Kidney (tissue), 14 donors: ENCODE results near the gene CD99. TPM values are rescaled to one million over a fixed set of nuclear protein-coding genes. Genes with fewer than 3 reads are reported as not detected.

Source experiments
- DNase-seq, 5 donors: peaks; one replicate each; pipeline ENCODE4 v3.0.0-alpha.2; 2013 to 2020
- FAIRE-seq: peaks from 2 replicates; lab custom pipeline; 2012; peaks lifted over from hg19 to GRCh38; lab: Jason Lieb, UNC
- H3K27ac ChIP-seq, 2 donors: one replicate each; pipeline ENCODE4 v1.7.0; 2013; ENCODE audit warnings: low read depth in 2 of 2, low read length in 2 of 2, inconsistent platforms in 1 of 2
- H3K27me3 ChIP-seq: one replicate; pipeline ENCODE4 v1.7.1; 2013; ENCODE audit warnings: low read length, inconsistent platforms; ENCODE audit not compliant: control insufficient read depth, insufficient read depth
- H3K36me3 ChIP-seq, 3 donors: one replicate each; pipeline versions ENCODE4 v1.7.0 to v1.7.1; 2013; ENCODE audit warnings: low read length in 3 of 3, control low read depth in 1 of 3, inconsistent platforms in 1 of 3; ENCODE audit not compliant: insufficient read depth in 3 of 3, control insufficient read depth in 2 of 3
- H3K4me1 ChIP-seq, 3 donors: one replicate each; pipeline versions ENCODE4 v1.7.0 to v1.7.1; 2013; ENCODE audit warnings: low read length in 3 of 3, inconsistent platforms in 1 of 3, low read depth in 1 of 3; ENCODE audit not compliant: control insufficient read depth in 2 of 3, insufficient read depth in 2 of 3
- H3K4me3 ChIP-seq, 3 donors: one replicate each; pipeline versions ENCODE4 v1.7.0 to v1.8.1; 2013; ENCODE audit warnings: low read length in 3 of 3, control low read depth in 1 of 3, inconsistent platforms in 1 of 3
- H3K9ac ChIP-seq, 3 donors: one replicate each; pipeline versions ENCODE4 v1.7.0 to v1.7.1; 2013; ENCODE audit warnings: low read length in 3 of 3, control low read depth in 1 of 3, inconsistent platforms in 1 of 3
- H3K9me3 ChIP-seq, 3 donors: one replicate each; pipeline versions ENCODE4 v1.7.0 to v1.7.1; 2013; ENCODE audit warnings: low read length in 3 of 3, control low read depth in 1 of 3, inconsistent platforms in 1 of 3; ENCODE audit not compliant: control insufficient read depth in 2 of 3, insufficient read depth in 1 of 3
- CTCF ChIP-seq: IDR thresholded peaks from 3 replicates; pipeline ENCODE4 v1.5.1; 2012; ENCODE audit warnings: mild to moderate bottlenecking, moderate library complexity, borderline replicate concordance; ENCODE audit not compliant: insufficient read depth; ENCODE audit errors: extremely low read depth
- intact Hi-C: fragments of 100-400 bp; cut with DNase I; formaldehyde crosslinking; loops from one replicate; pipeline ENCODE4 v1.11.1; 2022
- polyA plus RNA-seq: library from polyadenylated mRNA; stranded (reverse); fragments of 350-450 nt; fragmentation: Illumina TruSeq; extraction: RNeasy Lipid Tissue Mini Kit (QIAGEN cat#74804); gene quantifications from one replicate; pipeline ENCODE4 v1.2.3, GENCODE V29; 2014; ENCODE audit warnings: low read depth, low replicate concordance; ENCODE audit not compliant: insufficient read depth
- total RNA-seq: library from RNA; stranded (reverse); fragmentation: NEBNext Ultra II Directional; extraction: Animal tissue kit (Norgen Biotek cat#: 25700); gene quantifications from one replicate; pipeline ENCODE4 v1.2.1, GENCODE V29; 2021
- donor health status: control.
- donor health status: control.
- donor health status: control.
- donor health status: control.
- donor health status: control.
- donor health status: DM: yes; HTN: yes; CAD: no.
- donor health status: Normal renal cell carcinoma (clear cell type).

The CD99 gene
- total and polyA plus RNA-seq, 2 donors from 2014 or later: 125 to 136 TPM

GRCh38 chrX:2708021-2708420, 16.9 kb downstream of the CD99 start:
- H3K4me3 ChIP-seq: no peak overlapping the region
- H3K9me3 ChIP-seq: no peaks in the 10 kb centered on the region
- intact Hi-C loops: no loop called here
- FAIRE-seq (no peak), DNase-seq (no peak)
- no peaks in the 10 kb centered on the region for H3K27me3 ChIP-seq
- TF ChIP-seq CTCF: no peak
- H3K9ac ChIP-seq: no peak overlapping the region
- H3K4me1 ChIP-seq: peaks cover 0 to 29% (median 11%) of the 10 kb centered on the region in 3 donors
- no peak overlapping the region for H3K27ac ChIP-seq
- peaks cover 3 to 8% (median 6%) of the 10 kb centered on the region in 3 donors for H3K36me3 ChIP-seq

GRCh38 chrX:2708592-2709188, 17.6 kb downstream of the CD99 start:
- H3K4me1 ChIP-seq: peaks cover 0 to 29% (median 11%) of the 10 kb centered on the region in 3 donors
- no peaks in the 10 kb centered on the region for H3K27me3 ChIP-seq
- H3K9me3 ChIP-seq: no peaks in the 10 kb centered on the region
- H3K36me3 ChIP-seq: peaks cover 3 to 13% (median 6%) of the 10 kb centered on the region in 3 donors
- H3K27ac ChIP-seq: no peak overlapping the region
- FAIRE-seq: no peak
- DNase-seq: no peak
- H3K9ac ChIP-seq: no peak overlapping the region
- intact Hi-C loops: no loop called here
- no peak for TF ChIP-seq CTCF
- no peak overlapping the region for H3K4me3 ChIP-seq

DNA sequence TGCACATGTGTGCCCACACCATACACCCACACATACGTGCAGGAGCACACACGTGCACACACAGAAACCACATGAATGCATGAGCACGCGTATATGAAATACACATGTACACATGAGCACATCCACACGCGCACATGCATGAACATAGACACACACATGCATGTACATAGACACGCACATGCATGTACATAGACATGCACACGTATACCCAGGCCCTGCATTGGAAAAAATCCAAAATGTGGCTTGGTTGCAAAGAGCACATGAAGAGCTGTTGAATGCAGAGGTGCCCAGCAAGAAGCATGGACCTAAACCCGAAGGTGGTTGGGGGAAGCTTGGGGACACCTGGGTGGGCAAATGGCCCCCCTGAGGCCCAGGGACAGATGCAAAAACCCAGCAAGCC, 18.5 kb downstream of the CD99 start:
- Histone ChIP-seq H3K27me3 (no peaks in the 10 kb centered on the region), H3K9me3 (no peaks in the 10 kb centered on the region), H3K4me3 (no peak overlapping the region), H3K27ac (no peak overlapping the region), H3K9ac (no peak overlapping the region), H3K36me3 (peaks cover 3 to 13% (median 6%) of the 10 kb centered on the region in 3 donors), H3K4me1 (peaks cover 0 to 29% (median 11%) of the 10 kb centered on the region in 3 donors)
- intact Hi-C loops: no loop called here
- no peak for TF ChIP-seq CTCF
- FAIRE-seq: no peak
- DNase-seq: no peak
